Stimulated activated CD8-positive, alpha-beta memory T cell treated with anti-CD3 and anti-CD28 coated beads, Interleukin-12 subunit alpha, Interleukin-12 subunit beta, amount 100 ng/mL, for 1 hour (primary cell): ENCODE results near the gene ITGB2.

Experiments used
- DNase-seq: peaks from one replicate; pipeline ENCODE4 v3.0.0-alpha.2; 2020; ENCODE audit warnings: low read depth

The ITGB2 gene

DNA sequence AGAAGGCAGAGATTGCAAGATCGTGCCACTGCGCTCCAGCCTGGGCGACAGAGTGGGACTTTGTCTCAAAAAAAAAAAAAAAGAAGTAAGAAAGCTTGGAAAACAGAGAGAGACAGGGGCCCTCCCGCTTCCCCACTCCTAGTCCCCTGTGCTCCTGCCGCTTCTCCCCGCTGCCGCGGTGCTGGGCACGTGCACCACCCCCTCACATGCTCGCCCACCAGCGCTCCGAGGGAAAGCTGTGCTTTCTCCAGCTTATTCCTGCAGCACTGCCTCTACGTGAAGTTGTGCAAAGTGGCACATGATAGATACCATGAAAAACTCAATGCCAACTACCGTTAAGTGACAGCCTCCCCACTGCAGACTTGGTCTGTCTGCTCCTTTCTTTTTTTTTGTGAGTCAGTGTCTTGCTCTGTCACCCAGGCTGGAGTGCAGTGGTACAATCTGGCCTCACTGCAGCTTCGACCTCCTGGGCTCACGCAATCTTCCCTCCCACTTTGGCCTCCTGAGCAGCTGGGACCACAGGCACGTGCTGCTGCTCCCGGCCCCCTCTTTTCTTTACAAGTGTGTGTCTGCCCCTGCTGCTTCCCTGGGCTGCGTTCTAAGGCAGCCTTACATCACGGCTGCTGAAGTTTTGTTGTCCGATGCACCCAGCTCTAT, 34.6 kb upstream of the ITGB2 start:
- DNase-seq = no peak

DNA sequence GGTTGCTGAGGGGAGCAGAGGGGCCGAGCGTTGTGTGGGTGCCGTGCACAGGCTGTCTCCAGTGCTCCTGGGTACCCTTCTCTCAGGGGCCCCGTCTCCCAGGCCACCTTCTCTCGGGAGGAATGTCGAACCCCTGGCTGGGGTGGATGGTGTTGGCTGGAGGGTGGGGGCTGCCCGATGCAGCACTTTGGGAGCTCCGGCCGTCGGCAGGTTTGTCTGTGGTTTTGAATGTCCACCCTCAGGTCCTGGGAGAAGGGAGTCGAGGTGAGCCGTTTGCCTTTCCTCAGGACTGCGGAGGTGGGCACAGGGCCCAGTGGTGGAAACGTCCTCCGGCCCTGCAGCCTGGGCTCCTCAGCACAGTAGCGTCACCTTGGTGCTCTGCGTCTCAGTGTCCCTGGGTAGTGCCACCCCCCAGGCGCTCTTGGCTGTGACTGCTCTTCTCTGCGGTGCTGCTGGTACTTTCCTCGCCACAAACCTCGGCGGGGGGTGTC, 33.6 kb upstream of the ITGB2 start:
- DNase-seq = no peak

DNA sequence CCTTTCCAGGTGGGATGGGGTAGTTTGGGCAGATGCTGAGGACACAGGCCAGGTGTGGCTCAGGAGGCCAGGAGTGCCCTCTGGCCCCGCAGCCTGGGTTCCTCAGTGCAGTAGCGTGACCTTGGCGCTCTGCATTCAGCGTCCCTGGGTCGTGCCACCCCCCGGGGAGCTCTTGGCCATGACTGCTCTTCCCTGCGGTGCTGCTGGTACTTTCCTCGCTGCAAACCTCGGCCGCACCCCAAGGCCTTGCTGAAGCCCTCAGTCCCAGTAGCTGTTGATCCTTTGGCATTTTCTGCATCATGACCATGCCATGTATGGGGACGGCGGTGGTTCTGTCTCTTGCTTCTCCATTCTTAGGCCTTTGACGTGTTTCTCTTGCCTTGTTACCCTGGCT, 32.9 kb upstream of the ITGB2 start:
- DNase-seq = no peak

DNA sequence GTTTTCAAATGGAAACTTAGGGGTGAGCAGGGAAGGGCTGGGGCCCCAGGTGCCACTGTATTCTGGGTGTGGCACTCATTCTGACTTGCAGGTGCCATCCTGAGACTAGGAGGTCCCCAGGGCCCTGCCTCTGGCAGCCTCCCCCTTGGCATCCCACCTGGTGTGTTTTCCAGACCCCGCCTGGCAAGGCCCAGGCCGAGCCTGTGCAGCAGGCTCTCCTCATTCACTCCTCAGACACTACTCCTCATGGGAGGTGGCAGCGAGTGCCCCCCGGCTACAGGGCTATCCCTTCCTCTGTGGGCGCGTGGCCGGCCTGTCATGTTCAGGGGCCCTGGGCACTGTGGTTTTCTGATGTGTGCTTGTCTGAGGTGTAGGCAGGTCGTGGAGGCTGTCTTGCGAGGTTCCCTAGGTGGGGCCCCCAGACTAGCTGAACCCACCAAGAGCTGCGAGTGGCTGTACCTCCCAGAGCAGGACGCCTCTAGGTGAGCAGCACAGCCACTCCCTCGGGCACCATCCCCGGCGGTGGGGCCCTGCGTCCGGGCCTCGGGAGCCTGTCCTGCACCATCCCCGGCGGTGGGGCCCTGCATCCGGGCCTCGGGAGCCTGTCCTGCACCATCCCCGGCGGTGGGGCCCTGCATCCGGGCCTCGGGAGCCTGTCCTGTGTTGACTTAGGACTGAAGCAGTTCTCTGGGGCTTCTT, 32.4 kb upstream of the ITGB2 start:
- DNase-seq = no peak

DNA sequence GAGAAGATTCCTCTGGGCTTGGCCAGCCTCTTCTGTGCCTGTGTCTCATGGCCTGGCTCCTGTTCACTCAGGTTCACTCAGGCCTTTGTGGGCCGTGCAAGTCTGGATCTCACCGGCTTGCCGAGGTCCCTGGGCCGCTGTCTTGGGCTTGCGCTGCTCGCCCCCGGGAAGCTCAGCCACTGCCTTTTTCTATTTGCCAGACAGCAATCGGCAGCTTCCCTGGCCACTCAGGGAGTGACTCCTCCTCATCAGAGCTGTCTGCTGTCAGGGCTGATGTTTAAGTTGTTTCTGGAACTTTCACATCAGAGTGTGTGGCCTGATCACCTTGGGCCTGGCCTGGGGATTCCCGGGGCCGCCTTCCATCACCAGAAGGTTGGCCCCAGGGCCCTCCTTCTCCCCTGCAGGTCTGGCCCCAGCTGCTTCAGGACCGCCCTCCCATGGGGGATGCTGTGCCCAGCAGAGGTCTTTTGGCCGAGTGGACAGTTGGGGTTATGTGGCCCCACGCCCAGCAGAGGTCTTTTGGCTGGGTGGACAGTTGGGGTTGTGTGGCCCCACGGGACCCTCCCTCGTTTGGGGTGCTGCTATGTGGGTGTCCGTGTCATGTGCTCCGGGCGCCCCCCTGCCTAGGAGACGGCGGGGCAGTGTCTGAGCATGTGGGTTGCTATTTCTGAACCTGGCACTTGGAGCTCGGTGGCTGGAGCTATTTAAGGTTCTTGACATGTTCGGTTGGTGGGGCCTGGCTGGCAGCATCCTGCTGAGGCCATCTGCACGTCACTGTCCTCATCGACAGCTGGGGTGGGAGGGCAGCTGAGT, 31.6 kb upstream of the ITGB2 start:
- DNase-seq = no peak

DNA sequence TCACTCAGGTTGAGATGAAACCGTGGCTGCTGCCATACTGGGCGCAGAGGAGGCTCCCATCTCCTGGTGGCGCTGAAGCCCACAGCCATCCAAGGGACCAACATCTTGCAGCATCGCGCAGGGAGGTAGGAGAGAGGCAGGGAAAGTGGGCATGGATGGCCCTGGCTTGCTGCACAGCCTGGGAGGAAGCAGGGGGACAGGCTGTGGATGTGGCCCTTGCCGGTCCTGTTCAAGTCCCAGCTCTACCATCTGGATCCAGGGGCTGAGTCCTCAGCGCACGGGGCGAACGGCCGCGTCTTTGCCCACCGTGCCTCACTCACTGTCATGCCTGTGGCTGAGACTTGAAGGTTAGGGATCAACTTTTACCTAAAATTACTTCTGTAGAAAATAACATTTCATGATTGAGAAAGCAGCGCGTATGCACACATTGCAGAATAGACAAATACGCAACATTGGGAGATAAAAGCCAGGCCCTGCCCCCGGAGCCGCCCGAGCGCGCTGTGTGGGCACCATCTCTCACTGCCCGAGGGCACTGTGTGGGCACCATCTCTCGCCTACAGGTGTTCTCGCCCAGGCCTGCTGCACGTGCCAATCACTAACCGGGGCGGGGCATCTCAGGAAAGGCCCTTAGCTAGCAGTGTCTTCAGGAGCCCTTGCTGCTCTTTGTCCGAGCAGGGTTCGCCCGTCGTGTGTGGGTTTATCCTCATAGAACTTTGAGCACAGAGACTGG, 30.7 kb upstream of the ITGB2 start:
- no peak for DNase-seq

DNA sequence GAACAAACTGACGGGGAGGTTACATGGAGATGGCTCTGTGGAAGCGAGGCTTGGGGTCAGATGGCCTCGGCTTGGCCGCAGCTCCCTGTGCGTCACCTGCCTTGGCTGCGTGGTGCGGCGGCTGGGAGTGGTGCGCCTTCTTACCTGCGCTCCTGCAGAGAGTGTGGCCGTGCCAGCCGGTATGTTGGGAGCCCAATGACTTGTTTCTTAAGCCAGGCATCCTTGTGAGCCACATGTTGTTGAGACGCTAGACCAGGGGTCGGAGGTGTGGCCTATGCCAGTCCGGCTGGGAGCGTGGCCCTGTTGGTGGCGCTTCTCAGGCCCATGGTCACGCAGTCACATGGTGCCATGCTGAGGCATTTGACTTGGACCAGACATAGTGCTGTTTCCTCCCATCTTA, 29.7 kb upstream of the ITGB2 start:
- no peak for DNase-seq

DNA sequence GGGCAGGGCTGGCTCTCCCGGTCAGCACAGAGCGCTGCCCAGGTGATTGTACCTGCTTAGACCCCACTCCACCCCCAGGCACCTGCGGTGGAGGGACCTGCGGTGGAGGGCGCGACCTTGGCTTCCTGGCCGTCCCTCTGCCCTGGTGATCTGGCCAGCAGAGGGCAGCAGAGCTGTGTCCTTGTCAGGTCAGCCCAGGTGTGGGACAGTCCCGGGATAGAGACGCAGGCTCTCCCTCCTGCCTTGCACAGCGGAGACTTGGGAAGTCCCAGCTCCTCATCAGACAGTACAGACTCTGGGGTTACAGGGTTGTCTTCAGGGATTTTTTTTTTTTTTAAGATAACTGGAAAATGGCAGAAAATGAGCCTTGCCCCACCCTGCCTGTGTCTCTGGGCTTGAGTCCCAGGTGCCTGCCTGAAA, 29.1 kb upstream of the ITGB2 start:
- peak; percentile 76 for DNase-seq

DNA sequence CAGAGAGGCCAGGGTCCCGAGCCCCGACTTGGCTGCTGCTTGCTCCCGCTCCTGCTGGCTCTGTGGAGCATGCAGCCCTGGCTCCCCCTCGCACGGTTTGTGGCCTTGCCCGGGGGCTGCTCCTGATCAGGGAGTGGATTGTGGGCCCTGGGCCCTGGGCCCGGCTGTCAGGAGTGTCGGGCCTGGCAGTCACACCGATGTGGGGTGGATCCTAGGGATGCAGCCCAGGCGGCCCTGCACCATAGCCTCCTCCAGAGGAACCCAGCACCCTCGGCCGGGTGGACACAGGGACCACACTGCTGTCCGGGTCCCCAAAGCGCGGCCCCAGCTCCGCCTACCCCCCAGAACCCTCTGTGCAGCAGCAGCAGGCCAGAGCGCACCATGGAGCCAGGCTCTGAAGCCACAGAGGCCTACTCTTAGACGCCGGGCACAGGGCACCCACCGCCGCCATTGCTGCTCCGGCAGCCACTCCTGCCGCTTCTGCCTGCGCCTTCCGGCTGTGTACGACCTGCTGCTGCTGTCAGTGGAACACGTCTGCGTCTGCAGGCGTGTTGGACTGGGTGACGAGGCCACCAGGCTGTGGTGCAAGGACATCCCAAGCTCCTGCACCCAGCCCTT, 28.6 kb upstream of the ITGB2 start:
- no peak for DNase-seq

DNA sequence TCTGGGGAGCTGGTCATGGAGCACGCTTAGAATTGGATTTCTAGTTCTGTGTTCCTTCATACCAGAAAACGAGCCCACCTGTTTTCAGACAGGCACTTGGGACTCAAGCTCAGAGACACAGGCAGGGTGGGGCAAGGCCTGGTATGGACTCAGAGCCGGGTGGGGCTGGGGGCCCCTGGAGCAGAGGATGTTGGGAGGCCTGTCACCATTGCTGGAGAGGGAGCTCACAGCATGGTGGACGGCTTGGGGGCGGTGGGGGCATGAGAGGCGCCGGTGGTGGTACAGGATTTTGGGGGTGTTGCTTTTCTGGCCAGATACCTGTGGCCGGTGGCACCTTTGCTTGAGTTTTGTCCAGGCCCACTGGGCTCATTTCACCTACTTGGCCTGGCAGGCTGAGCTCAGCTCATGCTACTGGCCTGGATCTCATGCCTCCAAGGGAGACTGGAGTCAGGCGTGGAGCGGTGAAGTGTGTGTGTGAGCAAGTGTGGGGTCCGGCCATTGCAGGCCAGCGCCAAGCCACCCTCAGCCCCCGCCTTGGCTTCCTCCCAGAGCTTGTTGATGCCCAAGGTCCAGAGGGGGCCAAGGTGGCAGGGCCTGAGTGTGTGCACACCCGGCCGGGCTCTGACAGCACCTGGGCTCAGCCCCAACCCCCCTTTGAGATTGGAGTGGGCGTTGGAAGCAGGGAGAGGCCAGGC, 27.9 kb upstream of the ITGB2 start:
- DNase-seq = no peak

DNA sequence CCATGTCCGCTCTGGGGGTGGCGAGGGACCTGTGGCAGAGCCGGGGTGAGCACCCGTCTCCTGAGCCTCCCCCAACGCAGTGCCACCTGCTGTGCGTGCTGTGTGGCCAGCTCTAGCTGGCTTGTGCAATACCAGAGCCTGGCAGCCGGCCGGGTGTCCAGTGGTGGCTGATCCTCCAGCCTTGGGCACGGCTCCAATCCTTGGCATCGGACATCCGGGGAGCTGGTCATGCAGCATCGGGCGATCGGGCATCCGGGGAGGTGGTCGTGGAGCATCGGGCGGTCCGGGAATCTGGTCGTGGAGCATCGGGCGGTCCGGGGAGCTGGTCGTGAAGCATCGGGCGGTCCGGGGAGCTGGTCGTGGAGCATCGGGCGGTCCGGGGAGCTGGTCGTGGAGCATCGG, 27.2 kb upstream of the ITGB2 start:
- DNase-seq = no peak

DNA sequence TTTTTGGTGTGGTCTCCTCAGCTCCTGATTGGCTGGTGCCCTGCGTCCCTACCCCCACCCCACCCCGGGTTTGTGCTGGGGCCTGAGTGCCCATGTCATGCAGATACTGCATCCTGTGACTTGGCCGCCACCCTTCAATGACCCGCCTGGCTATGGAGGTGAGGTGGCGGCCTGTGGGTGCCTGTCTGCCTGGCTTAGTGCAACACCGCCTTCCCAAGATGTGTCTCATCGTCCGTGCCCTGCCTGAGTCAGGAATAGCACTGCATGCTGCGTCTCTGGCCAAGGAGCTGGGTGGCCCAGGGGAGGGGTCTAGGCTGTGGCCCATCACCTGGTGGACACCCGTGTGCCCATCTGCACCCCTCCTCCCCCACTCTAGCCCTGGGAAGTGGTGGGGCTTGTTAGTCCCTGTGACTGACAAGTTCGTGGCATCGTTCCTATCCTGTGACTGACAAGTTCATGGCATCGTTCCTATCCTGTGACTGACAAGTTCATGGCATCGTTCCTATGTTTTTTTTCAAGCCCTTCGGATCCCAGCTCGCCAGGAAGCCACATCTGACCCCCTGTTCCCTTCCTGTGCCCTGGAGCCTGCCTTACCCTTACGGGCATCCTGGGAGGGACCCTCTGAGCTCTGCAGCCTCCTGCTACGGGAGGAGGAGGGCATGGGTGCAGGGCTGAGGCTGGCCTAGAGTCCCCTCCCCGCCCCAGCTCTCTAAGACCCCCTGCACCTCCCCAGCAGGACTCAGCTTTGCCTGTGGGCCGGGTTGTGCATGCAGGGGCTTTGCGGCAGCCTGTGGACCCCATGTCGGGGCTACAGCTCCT, 26.6 kb upstream of the ITGB2 start:
- no peak for DNase-seq

DNA sequence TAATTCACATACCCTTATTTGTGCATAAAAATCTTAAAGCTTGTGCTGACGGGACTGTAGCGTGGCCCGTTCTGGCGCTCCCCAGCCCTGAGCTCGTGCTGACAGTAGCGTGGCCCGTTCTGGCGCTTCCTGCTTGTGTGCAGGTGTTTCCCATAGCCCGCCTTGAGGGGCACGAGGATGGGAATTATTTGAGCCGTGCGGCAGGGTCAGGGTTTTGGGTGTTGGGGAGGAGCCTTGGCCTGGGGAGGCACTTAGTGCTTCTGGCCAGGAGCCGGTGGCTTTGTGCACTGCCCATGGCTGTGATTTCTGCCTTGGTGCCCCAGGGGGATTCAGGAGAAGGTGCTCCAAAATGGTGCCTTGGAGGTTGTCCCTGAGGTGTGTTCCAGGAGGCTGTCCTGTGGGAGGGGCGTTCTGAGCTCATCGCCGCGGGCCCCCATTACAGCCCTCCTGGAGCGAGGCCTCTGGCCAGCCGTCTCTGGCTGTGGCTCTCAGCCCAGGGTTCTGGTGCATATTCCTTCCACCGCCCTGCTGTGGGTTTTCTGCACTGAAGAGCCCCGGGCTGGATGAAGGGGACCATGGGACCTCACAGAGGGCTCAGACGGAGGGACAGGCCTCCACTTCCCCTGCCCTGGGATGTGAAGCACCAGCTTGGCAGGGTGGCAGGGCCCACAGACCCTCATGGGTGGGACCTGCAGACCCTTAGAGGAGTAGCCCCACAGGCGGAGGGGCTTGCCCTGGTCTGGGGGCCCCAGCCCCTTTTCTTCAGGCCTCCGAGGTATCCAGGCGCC, 25.7 kb upstream of the ITGB2 start:
- no peak for DNase-seq

DNA sequence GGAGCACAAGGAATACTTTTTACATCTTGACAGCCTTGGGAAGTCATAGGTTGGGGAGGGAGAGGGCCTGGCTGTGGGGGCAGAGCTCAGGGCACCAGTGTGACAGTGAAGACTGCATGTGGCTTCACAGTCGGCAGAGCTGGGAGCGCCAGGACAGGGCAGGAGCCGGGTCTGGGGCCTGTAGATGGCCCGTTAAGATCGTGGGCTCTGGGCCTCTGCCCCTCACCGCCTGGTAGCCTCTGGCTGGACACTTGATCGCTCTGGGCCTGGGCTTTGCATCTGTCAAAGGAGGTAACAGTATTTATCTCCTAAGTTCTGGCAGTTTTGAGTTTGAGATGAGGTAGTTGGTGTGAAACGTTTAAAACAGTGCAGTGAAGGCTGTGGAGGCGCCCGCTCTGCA, 23.9 kb upstream of the ITGB2 start:
- no peak for DNase-seq

DNA sequence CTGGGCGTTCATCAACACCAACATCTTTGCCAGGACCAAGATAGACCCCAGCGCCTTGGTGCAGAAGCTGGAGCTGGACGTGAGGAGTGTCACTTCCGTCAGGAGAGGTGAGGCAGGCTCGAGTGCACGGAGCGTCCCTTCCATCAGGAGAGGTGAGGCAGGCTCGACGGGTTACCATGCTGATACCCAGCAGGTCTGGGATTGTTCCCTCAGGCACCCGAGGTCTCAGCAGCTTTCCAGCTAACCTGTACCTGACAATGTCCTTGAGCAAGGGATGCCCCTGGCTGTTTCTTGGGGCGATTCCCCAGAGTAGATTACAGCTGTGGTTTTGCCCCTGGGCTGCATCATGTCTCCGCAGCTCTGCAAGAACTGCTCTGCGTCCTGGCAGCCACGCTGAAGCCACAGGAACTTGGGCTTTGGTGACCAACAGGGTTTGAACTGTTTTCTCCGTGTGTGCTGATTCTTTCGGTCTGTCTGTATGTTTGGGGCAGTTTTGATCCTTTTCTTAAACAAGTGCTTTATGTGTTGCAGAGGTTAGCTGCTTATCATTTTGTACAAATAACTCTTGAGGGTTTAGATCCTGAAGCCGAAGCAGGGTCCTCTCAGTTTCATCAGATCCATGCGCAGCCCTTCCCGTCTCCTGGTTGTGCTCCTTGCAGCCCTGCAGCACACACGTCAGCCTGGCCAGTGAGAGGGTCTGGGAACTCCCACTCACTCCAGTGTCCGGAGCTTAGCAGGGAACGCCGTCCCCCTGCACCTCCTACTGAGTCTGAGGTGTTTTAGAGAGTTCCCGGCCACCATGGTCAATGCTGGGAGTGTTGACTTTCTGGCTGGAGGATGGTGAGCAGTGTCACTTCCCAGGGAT, 23.2 kb upstream of the ITGB2 start:
- DNase-seq = no peak

DNA sequence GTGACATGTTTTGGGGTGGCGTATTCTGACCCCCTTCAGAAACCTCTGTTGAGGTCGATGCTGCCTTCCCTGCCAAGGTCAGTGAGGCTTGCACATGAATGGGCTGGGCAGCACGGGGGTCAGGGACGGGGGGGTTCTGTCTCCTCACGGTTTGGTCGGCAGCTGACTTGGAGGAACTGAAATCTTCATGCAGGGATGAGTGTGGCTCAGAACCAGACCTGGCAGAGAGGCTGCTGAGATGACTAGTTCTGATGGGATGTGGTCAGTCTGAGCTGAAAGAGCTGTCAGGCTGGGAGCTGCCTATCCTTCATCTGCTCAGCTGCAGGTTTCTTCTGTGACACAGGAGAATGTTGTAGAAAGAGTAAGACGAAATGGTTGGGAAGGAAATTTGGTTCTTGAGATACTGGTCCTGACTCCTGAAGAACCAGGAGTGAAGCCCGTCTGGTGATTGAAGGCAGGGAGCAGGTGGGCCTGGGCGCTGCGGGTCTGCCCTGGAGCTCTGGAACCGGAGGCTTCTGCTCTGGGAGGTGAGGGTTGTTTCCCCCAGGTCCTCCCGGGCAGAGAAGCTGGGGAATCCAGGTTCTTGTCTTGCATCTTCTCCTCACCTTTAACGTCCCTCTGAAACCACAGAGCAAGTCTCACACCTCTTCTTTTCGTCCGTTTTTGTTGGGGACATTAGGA, 22.4 kb upstream of the ITGB2 start:
- DNase-seq = no peak

DNA sequence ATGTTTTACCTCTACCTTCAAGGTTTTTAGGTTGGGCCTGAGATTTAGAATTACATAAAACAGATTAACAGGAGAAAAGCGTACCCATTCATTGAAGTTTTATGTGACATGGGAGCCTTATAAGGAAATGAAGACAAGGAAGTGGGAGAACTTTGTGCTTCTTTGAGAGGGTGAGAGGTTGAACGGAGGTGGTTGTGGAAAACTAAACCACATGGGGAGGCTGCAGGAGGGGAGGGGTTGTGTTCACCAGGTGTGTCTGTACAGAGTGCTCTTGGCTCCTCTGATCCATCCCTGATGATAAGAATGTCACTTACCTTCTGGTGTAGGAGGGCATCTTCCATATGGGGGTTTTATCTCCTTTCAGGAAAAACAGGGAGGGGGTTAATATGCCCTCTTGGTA, 21.9 kb upstream of the ITGB2 start:
- DNase-seq = no peak

DNA sequence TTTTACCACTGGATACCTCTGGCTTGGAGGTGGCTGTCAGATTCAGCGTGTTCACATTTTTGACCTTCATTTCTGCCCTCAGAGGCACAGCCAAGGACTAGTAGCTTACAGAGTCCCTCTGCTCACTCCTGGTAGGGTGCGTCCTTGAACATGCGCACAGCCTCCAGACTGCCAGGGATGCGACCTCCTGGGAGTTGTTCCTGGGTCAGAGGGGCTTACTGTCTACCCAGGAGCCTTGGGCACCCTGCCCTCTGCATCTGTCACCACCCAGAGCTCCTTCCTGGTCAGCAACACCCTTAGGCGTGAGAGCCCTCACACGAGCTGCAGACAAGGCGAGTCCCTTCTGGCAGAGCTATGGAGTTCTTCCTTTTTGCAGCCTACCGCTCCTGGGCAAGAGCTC, 20.9 kb upstream of the ITGB2 start:
- no peak for DNase-seq
